ENCODE data around the gene TMPRSS6.

- TF ChIP-seq EZH2 (IDR thresholded peaks at IDR 0.05; ENCODE audit: insufficient read depth, poor library complexity, severe bottlenecking) (no peak), EZH2phosphoT487 (IDR thresholded peaks at IDR 0.05; ENCODE audit: insufficient read depth, low read depth) (no peak)
Measured at GRCh38 chr22:37146507-37147180, 37.1 kb upstream of the TMPRSS6 start.
